Measurements from ENCODE around the gene PCYT1B. TPM values are rescaled to one million over a fixed set of nuclear protein-coding genes. Genes with fewer than 3 reads are reported as not detected.

Gene PCYT1B
- total RNA-seq, 4 donors from 2014 or later = 0.07 TPM; not detected in 3

DNA sequence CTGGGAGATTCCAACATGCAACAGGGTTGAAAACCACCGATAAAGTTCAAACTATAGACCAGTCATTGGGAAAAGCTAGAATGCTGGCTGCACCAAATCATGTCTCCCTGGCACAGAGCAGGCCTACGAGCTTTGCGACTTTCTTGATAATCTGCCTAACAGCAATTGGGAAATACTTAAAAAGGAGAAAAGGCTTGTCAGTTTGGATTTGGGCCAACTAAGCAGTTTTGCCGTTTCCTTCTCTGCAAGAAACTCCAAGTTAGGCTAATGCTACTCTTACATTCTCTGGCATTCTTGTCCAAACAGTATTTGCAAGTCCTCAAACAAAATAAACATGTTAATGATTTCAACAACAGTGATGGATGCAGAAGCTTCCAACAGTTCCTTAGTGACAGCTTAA is 94.1 kb downstream of the PCYT1B start:
- no peaks in the 10 kb centered on the region for H3K27me3 ChIP-seq
- DNase-seq (no peak), ATAC-seq (no peak)
- intact Hi-C loops (cut with DNase I; ENCODE audit: low total_unique reads) = no loop called here
- no peak overlapping the region for H3K4me3 ChIP-seq
- in situ Hi-C loops (cut with MboI; ENCODE audit: low sequenced_read_pairs in 4 of 4) = no loop called here
- H3K36me3 ChIP-seq = no peaks in the 10 kb centered on the region
- H3K4me1 ChIP-seq = no peaks in the 10 kb centered on the region
- H3K9me3 ChIP-seq = no peaks in the 10 kb centered on the region
- TF ChIP-seq, protein P1, sequence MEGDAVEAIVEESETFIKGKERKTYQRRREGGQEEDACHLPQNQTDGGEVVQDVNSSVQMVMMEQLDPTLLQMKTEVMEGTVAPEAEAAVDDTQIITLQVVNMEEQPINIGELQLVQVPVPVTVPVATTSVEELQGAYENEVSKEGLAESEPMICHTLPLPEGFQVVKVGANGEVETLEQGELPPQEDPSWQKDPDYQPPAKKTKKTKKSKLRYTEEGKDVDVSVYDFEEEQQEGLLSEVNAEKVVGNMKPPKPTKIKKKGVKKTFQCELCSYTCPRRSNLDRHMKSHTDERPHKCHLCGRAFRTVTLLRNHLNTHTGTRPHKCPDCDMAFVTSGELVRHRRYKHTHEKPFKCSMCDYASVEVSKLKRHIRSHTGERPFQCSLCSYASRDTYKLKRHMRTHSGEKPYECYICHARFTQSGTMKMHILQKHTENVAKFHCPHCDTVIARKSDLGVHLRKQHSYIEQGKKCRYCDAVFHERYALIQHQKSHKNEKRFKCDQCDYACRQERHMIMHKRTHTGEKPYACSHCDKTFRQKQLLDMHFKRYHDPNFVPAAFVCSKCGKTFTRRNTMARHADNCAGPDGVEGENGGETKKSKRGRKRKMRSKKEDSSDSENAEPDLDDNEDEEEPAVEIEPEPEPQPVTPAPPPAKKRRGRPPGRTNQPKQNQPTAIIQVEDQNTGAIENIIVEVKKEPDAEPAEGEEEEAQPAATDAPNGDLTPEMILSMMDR (IDR thresholded peaks at IDR 0.05 in 4 of 5, conservative IDR thresholded peaks at IDR 0.05 in 1 of 5) = no peak
- no peak for TF ChIP-seq POLR2A (IDR thresholded peaks at IDR 0.05)
- no peak overlapping the region for H3K27ac ChIP-seq

DNA sequence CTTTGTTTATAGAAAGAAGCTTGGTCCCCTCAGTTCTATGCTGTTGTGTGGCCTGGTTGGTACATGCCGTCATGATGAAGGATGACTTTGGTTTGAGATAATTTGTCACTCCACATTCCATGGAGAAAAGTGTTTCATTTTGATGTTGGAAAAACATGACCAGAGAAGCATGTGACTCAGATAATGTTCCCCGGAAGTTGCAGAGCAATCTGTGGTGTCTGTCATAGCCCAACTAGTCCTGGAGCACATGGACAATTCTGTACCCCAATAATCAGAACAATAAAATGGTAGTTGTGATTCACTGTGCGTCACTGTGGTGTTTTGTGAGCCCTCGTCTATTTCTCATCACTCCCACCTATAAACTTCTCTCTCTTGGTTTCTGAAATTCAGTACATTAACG is 97.0 kb downstream of the PCYT1B start:
- DNase-seq (no peak), ATAC-seq (no peak)
- Histone ChIP-seq H3K4me3 (no peak overlapping the region), H3K27ac (no peak overlapping the region), H3K27me3 (no peaks in the 10 kb centered on the region), H3K9me3 (no peaks in the 10 kb centered on the region), H3K36me3 (no peaks in the 10 kb centered on the region), H3K4me1 (no peaks in the 10 kb centered on the region)
- TF ChIP-seq POLR2A (IDR thresholded peaks at IDR 0.05) = no peak
- TF ChIP-seq, protein P1 (IDR thresholded peaks at IDR 0.05 in 4 of 5, conservative IDR thresholded peaks at IDR 0.05 in 1 of 5) = no peak
- intact Hi-C loops (cut with DNase I; ENCODE audit: low total_unique reads) = no loop called here
- in situ Hi-C loops (cut with MboI; ENCODE audit: low sequenced_read_pairs in 4 of 4) = no loop called here

DNA sequence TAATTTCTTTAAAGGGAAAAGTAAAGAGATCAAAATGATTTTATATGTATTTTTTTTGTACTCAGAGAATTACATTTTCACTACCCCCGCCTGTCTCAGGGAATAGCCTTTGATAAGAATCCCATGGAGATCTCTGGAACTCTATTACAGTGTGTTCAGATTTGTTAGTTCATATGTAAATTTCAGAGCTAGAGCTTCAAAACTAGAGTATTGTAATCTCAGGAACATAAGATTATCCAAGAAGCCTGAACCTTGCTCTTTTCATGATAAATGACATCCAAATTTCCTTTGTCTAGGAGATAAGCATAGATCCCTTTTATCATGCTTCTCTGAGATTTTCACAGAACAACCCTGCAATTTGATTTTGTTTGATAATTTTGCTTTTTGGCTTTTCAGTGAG is 99.2 kb downstream of the PCYT1B start:
- no peak for TF ChIP-seq POLR2A (IDR thresholded peaks at IDR 0.05)
- TF ChIP-seq, protein P1 (IDR thresholded peaks at IDR 0.05 in 4 of 5, conservative IDR thresholded peaks at IDR 0.05 in 1 of 5) = no peak
- Histone ChIP-seq H3K4me1 (no peaks in the 10 kb centered on the region), H3K4me3 (no peak overlapping the region), H3K36me3 (no peaks in the 10 kb centered on the region), H3K9me3 (no peaks in the 10 kb centered on the region), H3K27ac (no peak overlapping the region), H3K27me3 (no peaks in the 10 kb centered on the region)
- ATAC-seq (no peak), DNase-seq (no peak)
- intact Hi-C loops (cut with DNase I; ENCODE audit: low total_unique reads) = no loop called here
- in situ Hi-C loops (cut with MboI; ENCODE audit: low sequenced_read_pairs in 4 of 4) = no loop called here

DNA sequence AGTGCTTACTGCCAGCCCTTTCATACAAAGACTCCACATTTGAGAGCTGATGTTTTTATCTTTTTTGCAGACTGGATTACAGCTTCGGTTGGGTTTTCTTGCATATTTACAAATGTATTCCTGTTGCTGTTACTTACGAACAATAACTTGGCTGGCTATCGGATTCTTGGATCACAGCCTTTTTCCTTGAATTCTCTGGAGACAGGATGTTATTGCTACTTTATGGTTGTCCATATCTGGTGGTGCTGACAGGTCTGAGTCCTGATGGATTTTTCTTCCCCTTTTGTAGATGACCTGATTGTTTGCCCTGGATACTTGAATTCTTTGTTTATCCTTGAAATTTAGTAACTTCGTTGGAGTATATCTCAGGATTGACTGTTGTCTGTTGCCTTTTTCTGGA is 104.4 kb downstream of the PCYT1B start:
- in situ Hi-C loops (cut with MboI; ENCODE audit: low sequenced_read_pairs in 4 of 4) = no loop called here
- Histone ChIP-seq H3K27me3 (no peaks in the 10 kb centered on the region), H3K9me3 (no peaks in the 10 kb centered on the region), H3K4me1 (no peaks in the 10 kb centered on the region), H3K27ac (no peak overlapping the region), H3K36me3 (no peaks in the 10 kb centered on the region), H3K4me3 (no peak overlapping the region)
- intact Hi-C loops (cut with DNase I; ENCODE audit: low total_unique reads) = no loop called here
- DNase-seq = no peak
- ATAC-seq = no peak
- TF ChIP-seq, protein P1 (IDR thresholded peaks at IDR 0.05 in 4 of 5, conservative IDR thresholded peaks at IDR 0.05 in 1 of 5) = no peak
- no peak for TF ChIP-seq POLR2A (IDR thresholded peaks at IDR 0.05)

DNA sequence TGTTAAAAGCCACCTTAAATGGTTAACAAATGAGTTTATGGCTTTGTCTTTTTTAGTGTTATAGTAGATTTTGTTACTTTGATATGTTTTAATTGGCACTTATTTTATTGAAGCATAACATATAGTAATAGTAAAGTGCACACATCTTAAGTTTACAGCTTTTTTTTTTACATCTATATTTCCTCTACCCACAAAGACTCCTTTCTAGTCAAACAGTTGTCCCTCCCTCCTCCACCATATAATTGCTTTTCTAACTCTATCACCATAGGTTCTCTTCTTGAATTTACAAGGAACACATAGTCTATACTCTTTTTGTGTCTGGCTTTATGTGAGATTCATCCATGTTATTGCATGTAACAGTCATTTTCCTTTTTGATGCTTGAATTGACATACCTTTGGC is 110.6 kb downstream of the PCYT1B start:
- no peak for DNase-seq
- Histone ChIP-seq H3K9me3 (no peaks in the 10 kb centered on the region), H3K4me1 (no peaks in the 10 kb centered on the region), H3K36me3 (no peaks in the 10 kb centered on the region), H3K27me3 (no peaks in the 10 kb centered on the region), H3K4me3 (no peak overlapping the region), H3K27ac (no peak overlapping the region)
- in situ Hi-C loops (cut with MboI; ENCODE audit: low sequenced_read_pairs in 4 of 4) = no loop called here
- TF ChIP-seq, protein P1 (IDR thresholded peaks at IDR 0.05 in 4 of 5, conservative IDR thresholded peaks at IDR 0.05 in 1 of 5) = no peak
- no peak for TF ChIP-seq POLR2A (IDR thresholded peaks at IDR 0.05)
- ATAC-seq = no peak
- intact Hi-C loops (cut with DNase I; ENCODE audit: low total_unique reads) = no loop called here

All from gastrocnemius medialis (tissue), 4 donors.